Type B pancreatic cell (in vitro differentiated cells): Measurements from ENCODE around the gene ALDH1A1. TPM values are rescaled to one million over a fixed set of nuclear protein-coding genes. Genes with fewer than 3 reads are reported as not detected.

Source experiments
- DNase-seq: peaks from one replicate; pipeline ENCODE4 v3.0.0; 2021; ENCODE audit warnings: mixed read lengths; ENCODE audit not compliant: unreplicated experiment; ENCODE audit errors: extremely low spot score
- H3K27ac Mint-ChIP-seq: 2 replicates; pipeline ENCODE4 v1.8.0; 2021; ENCODE audit warnings: mild to moderate bottlenecking, mixed read lengths
- H3K27me3 Mint-ChIP-seq: 2 replicates; pipeline ENCODE4 v1.8.0; 2021; ENCODE audit warnings: mixed read lengths
- H3K36me3 Mint-ChIP-seq: 2 replicates; pipeline ENCODE4 v1.8.0; 2021; ENCODE audit warnings: mixed read lengths
- H3K4me1 Mint-ChIP-seq: one replicate; pipeline ENCODE4 v1.8.0; 2021; ENCODE audit warnings: mixed read lengths; ENCODE audit not compliant: unreplicated experiment
- H3K4me3 Mint-ChIP-seq: 2 replicates; pipeline ENCODE4 v1.8.0; 2021; ENCODE audit warnings: mild to moderate bottlenecking, mixed read lengths
- H3K9me3 Mint-ChIP-seq: 2 replicates; pipeline ENCODE4 v1.8.0; 2021; ENCODE audit warnings: mixed read lengths
- total RNA-seq: library from RNA; stranded (reverse); gene quantifications from 2 replicates; pipeline ENCODE4 v1.2.1, GENCODE V29; 2021; ENCODE audit warnings: low replicate concordance
- TF ChIP-seq, protein P1 (sequence below): fragments of 200-600 bp; sonication (generic); conservative IDR thresholded peaks from 2 replicates; pipeline ENCODE4 v1.5.0; 2021; ENCODE audit warnings: antibody characterized with exemption, mild to moderate bottlenecking

ALDH1A1 gene
- total RNA-seq, 1 donor from 2014 or later, result 242 TPM

DNA sequence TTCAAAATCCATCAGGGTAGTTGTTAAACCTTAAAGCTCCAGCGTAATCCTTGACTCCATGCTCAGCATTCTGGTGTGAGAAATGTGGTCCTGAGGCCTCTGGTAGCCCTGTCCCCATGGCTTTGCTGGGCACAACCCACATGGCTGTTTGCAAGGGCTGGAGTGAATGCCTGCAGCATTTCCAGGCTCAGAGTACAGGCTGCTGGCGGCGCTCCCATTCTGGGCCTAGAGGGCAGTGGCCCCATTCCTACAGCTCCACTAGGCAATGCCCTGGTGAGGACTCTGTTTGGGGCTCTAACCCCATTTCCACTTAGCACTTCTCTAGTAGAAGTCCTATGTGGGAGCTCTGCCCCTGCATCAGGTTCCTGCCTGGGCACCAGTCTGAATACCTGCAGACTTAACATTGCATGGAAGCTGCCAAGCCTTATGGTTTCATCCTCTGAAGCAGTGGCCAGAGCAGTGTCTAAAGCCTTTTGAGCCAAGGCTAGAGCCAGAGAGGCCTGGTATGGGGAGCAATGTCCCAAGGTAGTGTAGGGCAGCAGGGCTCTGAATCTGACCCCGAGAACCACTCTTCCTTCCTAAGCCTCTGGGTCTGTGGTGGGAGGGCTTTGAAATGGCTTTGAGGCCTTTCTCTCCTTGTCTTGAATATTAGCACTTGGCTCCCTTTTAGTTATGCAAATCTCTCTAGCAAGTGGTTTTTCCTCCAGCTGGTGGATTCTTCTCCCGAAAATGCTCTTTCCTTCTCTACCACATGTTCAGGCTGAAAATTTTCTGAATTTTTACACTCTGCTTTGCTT, 5.8 kb upstream of the ALDH1A1 start:
- peaks cover 3% of the 10 kb centered on the region for H3K4me1 Mint-ChIP-seq
- TF ChIP-seq, protein P1, sequence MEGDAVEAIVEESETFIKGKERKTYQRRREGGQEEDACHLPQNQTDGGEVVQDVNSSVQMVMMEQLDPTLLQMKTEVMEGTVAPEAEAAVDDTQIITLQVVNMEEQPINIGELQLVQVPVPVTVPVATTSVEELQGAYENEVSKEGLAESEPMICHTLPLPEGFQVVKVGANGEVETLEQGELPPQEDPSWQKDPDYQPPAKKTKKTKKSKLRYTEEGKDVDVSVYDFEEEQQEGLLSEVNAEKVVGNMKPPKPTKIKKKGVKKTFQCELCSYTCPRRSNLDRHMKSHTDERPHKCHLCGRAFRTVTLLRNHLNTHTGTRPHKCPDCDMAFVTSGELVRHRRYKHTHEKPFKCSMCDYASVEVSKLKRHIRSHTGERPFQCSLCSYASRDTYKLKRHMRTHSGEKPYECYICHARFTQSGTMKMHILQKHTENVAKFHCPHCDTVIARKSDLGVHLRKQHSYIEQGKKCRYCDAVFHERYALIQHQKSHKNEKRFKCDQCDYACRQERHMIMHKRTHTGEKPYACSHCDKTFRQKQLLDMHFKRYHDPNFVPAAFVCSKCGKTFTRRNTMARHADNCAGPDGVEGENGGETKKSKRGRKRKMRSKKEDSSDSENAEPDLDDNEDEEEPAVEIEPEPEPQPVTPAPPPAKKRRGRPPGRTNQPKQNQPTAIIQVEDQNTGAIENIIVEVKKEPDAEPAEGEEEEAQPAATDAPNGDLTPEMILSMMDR, result no peak
- H3K4me3 Mint-ChIP-seq, result no peak overlapping the region
- DNase-seq, result no peak
- H3K27me3 Mint-ChIP-seq, result no peaks in the 10 kb centered on the region
- no peaks in the 10 kb centered on the region for H3K9me3 Mint-ChIP-seq
- no peaks in the 10 kb centered on the region for H3K36me3 Mint-ChIP-seq
- no peak overlapping the region for H3K27ac Mint-ChIP-seq

DNA sequence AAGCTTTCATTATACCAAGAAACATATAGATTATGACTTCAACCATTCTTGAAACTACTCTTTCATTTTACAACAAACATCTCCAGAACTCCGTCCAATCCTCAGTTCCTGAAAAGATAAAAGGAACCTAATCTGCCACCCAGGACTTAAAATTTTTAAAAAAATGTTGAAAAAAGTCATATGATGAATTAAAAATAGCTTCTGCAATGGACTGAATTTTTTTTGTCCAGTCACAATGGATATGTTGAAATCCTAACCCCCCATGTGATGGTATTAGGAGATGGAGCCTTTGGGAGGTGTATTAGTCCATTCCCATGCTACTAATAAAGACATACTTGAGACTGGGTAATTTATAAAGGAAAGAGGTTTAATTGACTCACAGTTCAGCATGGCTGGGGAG, 2.7 kb upstream of the ALDH1A1 start:
- no peak for DNase-seq

DNA sequence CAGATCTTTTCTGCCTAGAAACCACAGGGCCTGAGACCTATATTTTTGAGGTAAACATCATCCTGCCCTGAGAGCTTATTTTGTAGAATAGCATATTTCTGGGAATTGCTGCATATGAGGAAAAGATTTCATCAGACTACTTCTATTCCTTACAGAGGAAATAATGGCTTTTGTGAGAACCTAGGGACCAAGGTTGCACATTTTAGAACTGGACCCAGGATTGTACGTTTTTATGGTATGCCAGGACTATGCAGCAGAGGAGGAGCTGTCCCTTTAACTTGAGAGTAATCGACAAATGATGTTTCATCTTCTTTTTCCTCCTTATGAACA, 2.2 kb upstream of the ALDH1A1 start:
- Mint-ChIP-seq H3K4me3 (no peak overlapping the region), H3K36me3 (no peaks in the 10 kb centered on the region), H3K27me3 (no peaks in the 10 kb centered on the region), H3K9me3 (no peaks in the 10 kb centered on the region), H3K4me1 (peaks cover 7% of the 10 kb centered on the region), H3K27ac (no peak overlapping the region)
- no peak for DNase-seq
- TF ChIP-seq, protein P1, result no peak

More for the DNA sequence above, 2.7 kb upstream of the ALDH1A1 start:
- no peak overlapping the region for H3K4me3 Mint-ChIP-seq
- H3K9me3 Mint-ChIP-seq, result no peaks in the 10 kb centered on the region
- no peaks in the 10 kb centered on the region for H3K36me3 Mint-ChIP-seq
- H3K27ac Mint-ChIP-seq, result no peak overlapping the region
- TF ChIP-seq, protein P1, result no peak
- H3K27me3 Mint-ChIP-seq, result no peaks in the 10 kb centered on the region
- H3K4me1 Mint-ChIP-seq, result peaks cover 7% of the 10 kb centered on the region

DNA sequence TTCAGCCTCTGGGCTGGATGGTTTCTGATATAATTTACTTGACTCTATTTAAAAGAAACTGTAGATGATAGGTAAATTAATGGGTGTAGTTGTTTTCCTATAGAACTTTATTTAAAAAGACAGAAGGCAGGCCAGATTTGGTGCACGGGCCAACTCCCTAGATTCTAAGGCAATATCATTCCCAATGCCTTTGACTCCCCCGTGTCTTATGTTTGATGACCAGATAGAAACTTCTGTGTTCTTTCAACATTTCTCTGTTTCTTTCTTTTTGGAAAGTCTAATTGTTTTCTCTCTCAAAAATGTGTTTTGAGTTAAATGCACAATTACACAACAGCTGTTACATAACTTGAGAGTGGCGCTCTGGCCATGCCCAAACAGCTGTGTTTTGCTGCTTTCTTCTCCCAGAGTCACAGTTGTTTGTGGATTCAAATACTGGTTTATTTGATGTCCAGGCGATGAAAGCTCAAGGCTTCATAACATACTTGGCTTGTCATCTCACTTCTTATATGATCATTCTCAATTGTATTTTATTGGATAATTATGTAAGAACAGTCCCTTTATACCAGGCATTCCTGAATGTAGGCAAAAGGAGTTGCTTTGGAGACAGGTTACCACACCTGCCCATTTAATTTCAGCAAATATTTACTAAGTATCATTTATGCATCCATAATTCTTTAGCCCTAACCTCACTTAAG, 1.7 kb upstream of the ALDH1A1 start:
- peaks cover 7% of the 10 kb centered on the region for H3K4me1 Mint-ChIP-seq
- no peak overlapping the region for H3K4me3 Mint-ChIP-seq
- no peak overlapping the region for H3K27ac Mint-ChIP-seq
- TF ChIP-seq, protein P1, result no peak
- DNase-seq, result no peak
- H3K27me3 Mint-ChIP-seq, result no peaks in the 10 kb centered on the region
- no peaks in the 10 kb centered on the region for H3K36me3 Mint-ChIP-seq
- H3K9me3 Mint-ChIP-seq, result no peaks in the 10 kb centered on the region

DNA sequence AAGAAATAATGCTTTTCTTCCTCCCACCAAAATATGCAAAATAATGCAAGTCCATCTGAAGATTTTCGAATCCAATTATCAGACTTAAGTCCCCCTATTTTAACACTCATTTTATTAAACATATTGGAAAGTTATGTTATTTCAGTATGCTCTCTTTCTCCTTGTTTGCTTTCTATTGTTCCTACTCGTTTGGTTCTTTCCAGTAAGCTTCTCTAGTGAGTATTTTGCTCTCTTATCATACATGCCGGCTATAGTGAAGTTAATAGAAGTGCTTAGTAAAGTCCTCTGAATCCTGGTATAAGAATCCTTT, 517 bp downstream of the ALDH1A1 start:
- Mint-ChIP-seq H3K9me3 (no peaks in the 10 kb centered on the region), H3K27ac (peak overlapping the region; percentile 10), H3K27me3 (peaks cover 6% of the 10 kb centered on the region), H3K4me1 (peaks cover 7% of the 10 kb centered on the region), H3K36me3 (no peaks in the 10 kb centered on the region), H3K4me3 (peak overlapping the region; percentile 84)
- TF ChIP-seq, protein P1, result no peak
- no peak for DNase-seq
